Panc1 (cell line): ENCODE data around the gene PPP3CB.

Experiments used
- POLR2AphosphoS5 ChIP-seq: IDR thresholded peaks from 2 replicates; pipeline ENCODE4 v1.6.1; 2012; ENCODE audit warnings: mild to moderate bottlenecking, low read depth, low read length, moderate library complexity
- SIN3A ChIP-seq: IDR thresholded peaks from 2 replicates; pipeline ENCODE4 v1.6.1; 2012; ENCODE audit warnings: low read depth, mild to moderate bottlenecking, low read length, moderate library complexity, borderline replicate concordance; ENCODE audit not compliant: insufficient read depth
- TCF7L2 ChIP-seq: IDR thresholded peaks from 2 replicates; pipeline ENCODE4 v1.6.1; 2011; ENCODE audit warnings: mild to moderate bottlenecking, low read depth, low read length, inconsistent platforms
- TF ChIP-seq, protein P1 (sequence below): fragments of 450-650 bp; IDR thresholded peaks from 2 replicates; pipeline ENCODE4 v1.5.1; 2017; ENCODE audit warnings: mild to moderate bottlenecking
- TF ChIP-seq, protein P2 (sequence below), 2 experiments: IDR thresholded peaks; 2 replicates each; pipeline ENCODE4 v1.6.1; 2011 to 2012; ENCODE audit warnings: low read depth in 2 of 2, control low read depth in 1 of 2, low read length in 1 of 2, mild to moderate bottlenecking in 1 of 2, moderate library complexity in 1 of 2; ENCODE audit not compliant: insufficient read depth in 1 of 2

DNA sequence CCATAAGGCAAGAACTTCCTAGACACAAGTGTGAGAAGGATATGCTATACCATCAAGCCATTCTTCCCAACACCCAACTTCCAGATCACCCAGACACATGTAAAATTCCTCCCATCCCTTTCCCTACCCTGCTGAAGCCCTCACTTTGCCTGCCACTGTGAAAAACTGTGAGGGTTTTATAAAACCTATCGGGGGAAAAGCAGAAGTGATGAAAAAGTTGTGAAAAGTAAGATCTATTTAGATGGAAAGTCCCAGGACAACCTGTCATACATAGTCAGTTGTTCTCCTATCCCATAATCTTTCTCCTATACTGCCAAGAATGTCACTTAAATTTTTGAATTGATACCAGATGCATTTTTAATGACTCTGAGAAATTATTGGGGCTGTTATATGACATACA lies 39.0 kb upstream of the PPP3CB start:
- TF ChIP-seq, protein P1, sequence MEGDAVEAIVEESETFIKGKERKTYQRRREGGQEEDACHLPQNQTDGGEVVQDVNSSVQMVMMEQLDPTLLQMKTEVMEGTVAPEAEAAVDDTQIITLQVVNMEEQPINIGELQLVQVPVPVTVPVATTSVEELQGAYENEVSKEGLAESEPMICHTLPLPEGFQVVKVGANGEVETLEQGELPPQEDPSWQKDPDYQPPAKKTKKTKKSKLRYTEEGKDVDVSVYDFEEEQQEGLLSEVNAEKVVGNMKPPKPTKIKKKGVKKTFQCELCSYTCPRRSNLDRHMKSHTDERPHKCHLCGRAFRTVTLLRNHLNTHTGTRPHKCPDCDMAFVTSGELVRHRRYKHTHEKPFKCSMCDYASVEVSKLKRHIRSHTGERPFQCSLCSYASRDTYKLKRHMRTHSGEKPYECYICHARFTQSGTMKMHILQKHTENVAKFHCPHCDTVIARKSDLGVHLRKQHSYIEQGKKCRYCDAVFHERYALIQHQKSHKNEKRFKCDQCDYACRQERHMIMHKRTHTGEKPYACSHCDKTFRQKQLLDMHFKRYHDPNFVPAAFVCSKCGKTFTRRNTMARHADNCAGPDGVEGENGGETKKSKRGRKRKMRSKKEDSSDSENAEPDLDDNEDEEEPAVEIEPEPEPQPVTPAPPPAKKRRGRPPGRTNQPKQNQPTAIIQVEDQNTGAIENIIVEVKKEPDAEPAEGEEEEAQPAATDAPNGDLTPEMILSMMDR, result no peak
- TF ChIP-seq POLR2AphosphoS5 (no peak), TCF7L2 (no peak), SIN3A (no peak)
- TF ChIP-seq, protein P2, sequence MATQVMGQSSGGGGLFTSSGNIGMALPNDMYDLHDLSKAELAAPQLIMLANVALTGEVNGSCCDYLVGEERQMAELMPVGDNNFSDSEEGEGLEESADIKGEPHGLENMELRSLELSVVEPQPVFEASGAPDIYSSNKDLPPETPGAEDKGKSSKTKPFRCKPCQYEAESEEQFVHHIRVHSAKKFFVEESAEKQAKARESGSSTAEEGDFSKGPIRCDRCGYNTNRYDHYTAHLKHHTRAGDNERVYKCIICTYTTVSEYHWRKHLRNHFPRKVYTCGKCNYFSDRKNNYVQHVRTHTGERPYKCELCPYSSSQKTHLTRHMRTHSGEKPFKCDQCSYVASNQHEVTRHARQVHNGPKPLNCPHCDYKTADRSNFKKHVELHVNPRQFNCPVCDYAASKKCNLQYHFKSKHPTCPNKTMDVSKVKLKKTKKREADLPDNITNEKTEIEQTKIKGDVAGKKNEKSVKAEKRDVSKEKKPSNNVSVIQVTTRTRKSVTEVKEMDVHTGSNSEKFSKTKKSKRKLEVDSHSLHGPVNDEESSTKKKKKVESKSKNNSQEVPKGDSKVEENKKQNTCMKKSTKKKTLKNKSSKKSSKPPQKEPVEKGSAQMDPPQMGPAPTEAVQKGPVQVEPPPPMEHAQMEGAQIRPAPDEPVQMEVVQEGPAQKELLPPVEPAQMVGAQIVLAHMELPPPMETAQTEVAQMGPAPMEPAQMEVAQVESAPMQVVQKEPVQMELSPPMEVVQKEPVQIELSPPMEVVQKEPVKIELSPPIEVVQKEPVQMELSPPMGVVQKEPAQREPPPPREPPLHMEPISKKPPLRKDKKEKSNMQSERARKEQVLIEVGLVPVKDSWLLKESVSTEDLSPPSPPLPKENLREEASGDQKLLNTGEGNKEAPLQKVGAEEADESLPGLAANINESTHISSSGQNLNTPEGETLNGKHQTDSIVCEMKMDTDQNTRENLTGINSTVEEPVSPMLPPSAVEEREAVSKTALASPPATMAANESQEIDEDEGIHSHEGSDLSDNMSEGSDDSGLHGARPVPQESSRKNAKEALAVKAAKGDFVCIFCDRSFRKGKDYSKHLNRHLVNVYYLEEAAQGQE (IDR thresholded peaks at IDR 0.05; ENCODE audit: insufficient read depth in 1 of 2, low read depth in 2 of 2, low read length in 1 of 2), result no peak
